AG04450 (cell line): ENCODE data around the gene IL1R2. TPM values are rescaled to one million over a fixed set of nuclear protein-coding genes. Genes with fewer than 3 reads are reported as not detected.

ENCODE experiments used
- CTCF ChIA-PET: fragments of 300-600, 350-600 bp; formaldehyde crosslinking; extraction: SDS; loops from one replicate; lab custom pipeline; 2022; ENCODE audit warnings: antibody characterized with exemption, inconsistent platforms; lab: Charles Lee
- POLR2A ChIA-PET: fragments of 350-600 bp; formaldehyde crosslinking; extraction: SDS; loops from one replicate; lab custom pipeline; 2021; ENCODE audit warnings: antibody characterized with exemption, inconsistent platforms; lab: Yijun Ruan, JAX
- DNase-seq: peaks from one replicate; pipeline ENCODE4 v3.0.0-alpha.2; 2011; ENCODE audit warnings: low read depth, low spot score
- H3K27ac ChIP-seq: one replicate; pipeline ENCODE4 v1.5.1; 2012; ENCODE audit warnings: low read depth, low read length, control low read depth
- H3K27me3 ChIP-seq: one replicate; pipeline ENCODE4 v1.6.0; 2012; ENCODE audit warnings: low read length; ENCODE audit not compliant: control insufficient read depth, insufficient read depth
- H3K4me3 ChIP-seq: 2 replicates; pipeline ENCODE4 v1.5.1; 2011; ENCODE audit warnings: mild to moderate bottlenecking, low read depth, low read length, control low read depth
- H3K9me3 ChIP-seq: 2 replicates; pipeline ENCODE4 v1.5.1; 2012; ENCODE audit warnings: low read length; ENCODE audit not compliant: control insufficient read depth, insufficient read depth
- polyA plus RNA-seq: library from polyadenylated mRNA; depleted of rRNA; stranded (reverse); fragments of >200 nt; gene quantifications from 2 replicates; pipeline ENCODE4 v1.2.3, GENCODE V29; 2011
- TF ChIP-seq, protein P1 (sequence below): IDR thresholded peaks from 2 replicates; pipeline ENCODE4 v1.5.1; 2011; ENCODE audit warnings: low read depth, low read length, control low read depth, inconsistent platforms

IL1R2 gene
- polyA plus RNA-seq, 1 experiment: 0.41 TPM

DNA sequence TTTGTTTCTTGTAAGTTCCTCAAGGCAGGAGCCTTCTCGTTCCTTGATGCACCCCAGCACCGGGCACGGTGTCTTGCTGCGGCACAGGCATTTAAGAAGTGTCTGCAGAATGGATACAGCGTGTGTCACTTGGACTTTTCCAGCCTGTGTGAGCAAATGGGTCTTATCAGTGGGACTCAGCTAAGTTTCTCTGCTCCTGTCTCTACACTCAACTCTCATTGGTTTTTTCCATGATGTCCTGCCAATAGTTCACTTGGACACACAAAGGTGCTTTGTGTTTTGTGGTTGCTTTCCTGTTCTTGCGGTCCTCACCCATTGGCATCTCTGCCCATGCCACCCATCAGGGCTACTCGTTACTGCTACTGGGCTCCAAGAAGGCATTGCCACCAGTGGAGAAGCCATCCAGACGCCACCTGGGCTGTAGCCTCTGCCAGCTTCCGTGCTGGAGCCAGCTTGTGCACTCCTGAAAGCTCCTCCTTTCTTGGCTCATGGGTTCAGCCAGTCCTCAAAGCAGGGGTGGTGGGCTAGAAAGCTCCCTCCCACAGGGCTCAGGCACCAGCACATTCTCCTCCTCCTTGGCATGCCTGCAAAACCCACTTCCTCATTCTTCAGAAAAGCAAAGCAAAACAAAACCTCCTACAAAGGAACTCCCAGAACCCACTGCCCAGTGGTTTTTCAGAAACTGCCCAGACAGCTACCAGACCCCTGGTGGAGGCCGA lies 41.4 kb downstream of the IL1R2 start:
- H3K27me3 ChIP-seq: no peaks in the 10 kb centered on the region
- DNase-seq: peak; percentile 69
- no peak overlapping the region for H3K4me3 ChIP-seq
- H3K27ac ChIP-seq: peak overlapping the region; percentile 75
- TF ChIP-seq, protein P1, sequence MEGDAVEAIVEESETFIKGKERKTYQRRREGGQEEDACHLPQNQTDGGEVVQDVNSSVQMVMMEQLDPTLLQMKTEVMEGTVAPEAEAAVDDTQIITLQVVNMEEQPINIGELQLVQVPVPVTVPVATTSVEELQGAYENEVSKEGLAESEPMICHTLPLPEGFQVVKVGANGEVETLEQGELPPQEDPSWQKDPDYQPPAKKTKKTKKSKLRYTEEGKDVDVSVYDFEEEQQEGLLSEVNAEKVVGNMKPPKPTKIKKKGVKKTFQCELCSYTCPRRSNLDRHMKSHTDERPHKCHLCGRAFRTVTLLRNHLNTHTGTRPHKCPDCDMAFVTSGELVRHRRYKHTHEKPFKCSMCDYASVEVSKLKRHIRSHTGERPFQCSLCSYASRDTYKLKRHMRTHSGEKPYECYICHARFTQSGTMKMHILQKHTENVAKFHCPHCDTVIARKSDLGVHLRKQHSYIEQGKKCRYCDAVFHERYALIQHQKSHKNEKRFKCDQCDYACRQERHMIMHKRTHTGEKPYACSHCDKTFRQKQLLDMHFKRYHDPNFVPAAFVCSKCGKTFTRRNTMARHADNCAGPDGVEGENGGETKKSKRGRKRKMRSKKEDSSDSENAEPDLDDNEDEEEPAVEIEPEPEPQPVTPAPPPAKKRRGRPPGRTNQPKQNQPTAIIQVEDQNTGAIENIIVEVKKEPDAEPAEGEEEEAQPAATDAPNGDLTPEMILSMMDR: peak; percentile 47
- ChIA-PET POLR2A (interaction anchor here (0.7 to 2.7 kb wide), 7 partner anchors 13 to 199 kb away, joined by 3 to 39 read pairs (median 6); no protein-coding TSS in a partner anchor), CTCF (interaction anchor here (0.7 to 3.6 kb wide), 8 partner anchors 13 to 406 kb away, joined by 3 to 21 read pairs (median 6); no protein-coding TSS in a partner anchor)
- H3K9me3 ChIP-seq: peaks cover 6% of the 10 kb centered on the region; the same call in 1 of the 2 replicates

DNA sequence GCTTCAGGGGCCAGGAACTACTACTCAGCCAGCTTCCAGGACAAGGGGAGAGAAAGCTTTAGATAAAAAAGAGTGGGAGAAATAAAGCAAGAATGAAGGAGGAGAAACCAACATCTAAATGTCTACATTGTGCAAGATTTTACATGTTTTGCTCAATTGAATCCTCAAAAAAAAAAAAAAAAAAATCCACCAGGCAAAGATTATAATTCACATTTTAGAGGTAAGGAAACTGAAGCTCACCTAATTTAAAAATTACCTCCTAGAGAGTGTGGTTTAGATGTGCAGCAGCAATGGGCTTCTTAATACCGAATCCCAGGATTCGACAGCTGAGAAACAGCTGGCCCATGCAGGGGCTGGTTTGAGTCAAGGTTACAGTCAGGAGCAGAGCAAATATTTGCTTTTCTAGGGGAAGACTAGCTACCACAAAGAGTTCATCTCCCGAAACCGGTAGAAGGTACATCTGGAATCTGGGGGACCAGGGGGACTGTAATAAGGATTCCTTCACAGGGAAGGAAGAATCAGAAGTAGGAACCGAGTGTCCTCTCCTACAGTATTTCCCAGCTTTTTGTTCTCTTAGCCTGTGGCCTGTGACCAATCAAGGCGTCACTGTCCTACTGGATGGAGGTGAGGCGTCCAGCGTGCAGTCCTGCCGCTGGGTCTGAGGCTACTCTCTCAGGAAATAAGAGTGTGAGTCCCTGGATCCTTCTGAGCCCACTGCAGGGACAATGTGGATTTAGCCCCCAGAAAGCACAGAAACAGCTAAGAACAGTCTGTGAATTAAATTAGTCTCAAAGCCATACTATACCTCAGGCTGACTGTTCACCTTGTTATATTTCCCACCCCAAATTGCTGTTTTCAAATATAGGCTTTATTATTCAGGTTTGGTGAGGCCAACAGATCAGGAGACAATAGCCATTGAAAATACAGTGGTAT lies 42.3 kb downstream of the IL1R2 start:
- ChIA-PET POLR2A (interaction anchor here (0.5 to 2.7 kb wide), 7 partner anchors 12 to 108 kb away, joined by 3 to 39 read pairs (median 6); no protein-coding TSS in a partner anchor), CTCF (interaction anchor here (0.5 to 3.6 kb wide), 10 partner anchors 14 to 405 kb away, joined by 3 to 21 read pairs (median 4); no protein-coding TSS in a partner anchor)
- no peak for DNase-seq

DNA sequence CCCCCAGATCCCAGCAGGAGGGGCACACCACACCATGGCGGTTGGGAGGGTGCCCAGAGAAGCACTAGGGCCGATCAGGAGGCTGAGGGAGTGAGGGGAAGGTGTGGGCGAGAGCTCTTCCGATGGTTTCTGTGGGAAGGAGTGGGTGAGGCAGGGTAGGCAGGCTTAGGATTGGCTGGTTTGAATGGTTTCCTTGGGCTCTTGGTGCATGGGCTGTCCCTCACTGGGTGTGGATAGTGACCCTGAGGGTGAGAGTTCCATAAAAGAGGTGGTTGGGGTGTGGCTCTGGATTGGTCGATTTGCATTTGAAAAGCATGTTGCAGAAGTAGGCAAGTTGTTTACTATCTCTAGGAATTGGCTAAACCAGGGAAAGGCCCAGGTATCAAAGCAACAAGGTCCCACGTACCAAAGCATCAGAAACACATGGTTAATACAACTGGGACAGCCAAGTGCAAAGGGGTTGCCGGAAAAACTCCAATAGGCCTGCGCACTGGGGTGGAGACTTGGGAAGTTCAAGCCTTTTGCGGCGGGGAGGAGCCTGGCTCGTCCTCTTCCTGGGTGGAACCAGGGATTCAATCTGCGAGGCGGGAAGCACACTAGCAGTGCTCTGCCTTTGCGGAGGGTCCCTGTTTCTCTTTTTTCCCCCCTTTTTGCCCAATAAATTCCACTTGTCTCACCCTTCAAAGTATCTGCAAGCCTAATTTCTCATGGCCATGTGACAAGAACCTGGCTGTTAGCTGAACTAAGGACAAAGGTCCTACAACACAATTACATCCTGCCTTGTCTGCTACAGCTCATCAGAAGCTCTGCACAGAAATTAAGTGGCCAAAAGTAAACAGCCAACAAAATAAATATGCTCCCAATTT lies 43.2 kb downstream of the IL1R2 start:
- ChIA-PET CTCF (interaction anchor here (2.0 to 3.6 kb wide), 2 partner anchors 15 to 151 kb away, joined by 9 to 21 read pairs; no protein-coding TSS in a partner anchor), POLR2A (interaction anchor here (0.9 to 2.7 kb wide), 2 partner anchors 29 to 36 kb away, joined by 3 to 39 read pairs; no protein-coding TSS in a partner anchor)
- Histone ChIP-seq H3K27ac (no peak overlapping the region), H3K9me3 (peaks cover 6% of the 10 kb centered on the region; the same call in 1 of the 2 replicates), H3K27me3 (no peaks in the 10 kb centered on the region), H3K4me3 (no peak overlapping the region)
- DNase-seq: no peak
- TF ChIP-seq, protein P1: no peak

More for the DNA sequence above, 42.3 kb downstream of the IL1R2 start:
- H3K27me3 ChIP-seq: no peaks in the 10 kb centered on the region
- H3K4me3 ChIP-seq: no peak overlapping the region
- peak overlapping the region; percentile 75 for H3K27ac ChIP-seq
- peaks cover 6% of the 10 kb centered on the region; the same call in 1 of the 2 replicates for H3K9me3 ChIP-seq
- TF ChIP-seq, protein P1: no peak

DNA sequence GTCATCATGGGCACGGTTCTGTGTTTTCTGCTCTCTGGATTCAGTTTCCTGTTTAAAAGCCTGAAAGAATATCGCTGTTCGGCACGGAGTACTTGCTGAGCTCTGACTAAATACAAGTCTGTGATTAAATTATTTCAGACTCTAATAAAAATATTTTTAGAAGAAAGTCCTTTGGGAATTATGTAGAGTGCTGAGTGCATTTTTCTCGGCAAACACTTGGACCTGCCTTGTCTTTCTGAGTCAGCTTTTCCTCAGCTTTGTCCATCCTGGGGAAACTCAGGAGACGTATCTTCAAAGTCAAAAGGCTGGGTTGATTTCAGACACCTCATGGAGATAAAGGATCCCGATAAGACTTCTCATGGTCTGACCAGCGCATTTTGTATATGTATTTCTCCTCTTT lies 45.9 kb downstream of the IL1R2 start:
- no peak overlapping the region for H3K27ac ChIP-seq
- CTCF ChIA-PET: interaction anchor here (0.6 to 2.1 kb wide), 2 partner anchors 18 to 304 kb away, joined by 4 to 12 read pairs; no protein-coding TSS in a partner anchor
- TF ChIP-seq, protein P1: no peak
- H3K4me3 ChIP-seq: no peak overlapping the region
- peaks cover 6% of the 10 kb centered on the region; the same call in 1 of the 2 replicates for H3K9me3 ChIP-seq
- POLR2A ChIA-PET: interaction anchor here (1.5 kb wide), 1 partner anchor 71 kb away, joined by 3 read pairs; no protein-coding TSS in a partner anchor
- no peak for DNase-seq
- H3K27me3 ChIP-seq: no peaks in the 10 kb centered on the region
